Kidney tubule cell (primary cell): Measurements from ENCODE around the gene FOSB.
A peak's percentile ranks its signal among the peaks of the same experiment; 100 is the strongest.
"Not testable (repeated sequence)": the region's sequence is repeated elsewhere in the genome, so short reads cannot be mapped to it uniquely, and the experiment has no call there.

ENCODE experiments used
- DNase-seq: peaks from one replicate; pipeline ENCODE4 v3.0.0-alpha.2; 2018; ENCODE audit warnings: low spot score

FOSB gene

GRCh38 chr19:45467456-45468158 is at the start of gene FOSB:
Gene FOSB, plus strand, starts transcription at chr19:45467996. Its CDS starts 591 bp downstream, at chr19:45468587.
- DNase-seq = peak; percentile 96

DNA sequence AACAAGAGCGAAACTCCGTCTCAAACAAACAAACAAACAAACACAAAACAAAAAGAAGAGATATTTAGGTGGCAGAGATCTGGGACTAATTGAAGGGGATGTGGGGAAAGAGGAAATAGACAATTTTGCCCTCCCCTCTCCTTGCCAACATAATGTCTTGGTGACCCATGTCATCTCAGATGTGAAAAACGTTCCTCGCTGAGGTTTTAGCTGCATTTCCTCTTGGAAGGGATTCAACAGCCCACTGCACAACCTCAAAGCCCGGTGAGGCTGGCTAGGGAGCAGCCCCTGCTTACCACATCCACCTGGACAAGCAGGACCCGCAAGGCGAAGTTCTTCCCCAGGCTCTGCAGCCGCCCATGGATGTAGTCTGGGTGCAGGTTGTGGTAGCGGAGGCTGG is 49.0 kb upstream of the FOSB start:
- DNase-seq = no peak

GRCh38 chr19:45419396-45419795 is 48.4 kb upstream of the FOSB start:
- no peak for DNase-seq

- no peak for DNase-seq
Observed at GRCh38 chr19:45419895-45420294, 47.9 kb upstream of the FOSB start.

- DNase-seq = no peak
Observed at GRCh38 chr19:45420356-45420755, 47.4 kb upstream of the FOSB start.

GRCh38 chr19:45420871-45421270 is 46.9 kb upstream of the FOSB start:
- no peak for DNase-seq

GRCh38 chr19:45421947-45422498 is 45.8 kb upstream of the FOSB start:
- no peak for DNase-seq

DNA sequence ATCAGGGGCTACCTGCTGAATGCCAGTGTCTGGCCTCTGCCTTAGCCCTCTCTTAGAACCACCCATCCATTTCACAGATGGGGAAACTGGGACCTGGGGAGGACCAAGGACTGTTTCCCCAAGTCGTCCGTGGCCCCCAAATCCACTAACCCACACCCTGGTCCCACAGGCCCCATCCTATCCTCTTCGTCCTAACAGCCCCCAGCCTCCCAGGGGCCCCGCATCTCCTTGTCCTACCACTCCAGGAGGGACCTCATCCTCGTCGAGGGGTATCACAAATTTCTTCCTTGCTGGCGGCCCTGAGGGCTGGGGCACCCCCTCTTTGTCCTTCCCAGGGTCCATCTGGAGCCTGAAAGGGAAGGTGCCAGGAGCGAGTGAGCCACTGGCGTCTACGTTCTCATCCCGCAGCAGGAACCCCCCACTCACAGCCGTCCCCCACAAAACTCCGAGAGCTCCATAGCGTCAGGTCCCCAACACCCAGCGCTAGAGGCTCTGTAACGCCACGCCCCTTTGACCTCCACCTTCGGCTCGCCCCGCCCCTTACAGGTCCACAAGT is 44.7 kb upstream of the FOSB start:
- no peak for DNase-seq

DNA sequence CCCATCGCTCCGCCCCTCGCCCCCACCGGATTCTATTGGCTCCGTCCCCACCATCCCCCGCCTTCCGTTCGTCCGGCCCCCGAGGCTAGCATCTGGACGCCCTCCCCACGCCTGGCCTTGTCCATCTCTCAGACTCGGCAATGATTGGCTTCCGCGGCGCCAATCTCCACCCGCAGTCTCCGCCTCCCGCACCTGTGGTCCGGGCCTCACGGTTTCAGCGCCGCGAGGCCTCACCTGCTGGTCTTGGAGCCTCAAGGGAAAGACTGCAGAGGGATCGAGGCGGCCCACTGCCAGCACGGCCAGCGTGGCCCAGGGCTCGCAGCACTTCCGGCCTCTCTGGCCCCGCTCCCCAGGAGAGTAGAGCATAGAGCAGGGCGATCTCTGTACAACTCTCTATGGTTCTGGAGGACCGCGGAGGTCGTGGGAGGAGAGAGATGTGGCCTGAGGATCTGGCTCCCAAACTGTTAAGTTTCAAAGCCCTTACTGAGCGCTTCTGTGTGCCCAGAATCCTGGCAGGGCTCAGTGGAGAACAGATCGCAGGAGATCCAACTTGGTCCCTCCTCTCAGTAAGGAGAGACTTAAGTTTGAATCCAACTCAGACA is 44.1 kb upstream of the FOSB start, which contains the start of gene ERCC1:
ERCC1 (minus strand) TSS at position 329 of the 602 bp plus-strand sequence. CDS start 543 bp downstream, outside the sequence.
- DNase-seq = peak; percentile 98

DNA sequence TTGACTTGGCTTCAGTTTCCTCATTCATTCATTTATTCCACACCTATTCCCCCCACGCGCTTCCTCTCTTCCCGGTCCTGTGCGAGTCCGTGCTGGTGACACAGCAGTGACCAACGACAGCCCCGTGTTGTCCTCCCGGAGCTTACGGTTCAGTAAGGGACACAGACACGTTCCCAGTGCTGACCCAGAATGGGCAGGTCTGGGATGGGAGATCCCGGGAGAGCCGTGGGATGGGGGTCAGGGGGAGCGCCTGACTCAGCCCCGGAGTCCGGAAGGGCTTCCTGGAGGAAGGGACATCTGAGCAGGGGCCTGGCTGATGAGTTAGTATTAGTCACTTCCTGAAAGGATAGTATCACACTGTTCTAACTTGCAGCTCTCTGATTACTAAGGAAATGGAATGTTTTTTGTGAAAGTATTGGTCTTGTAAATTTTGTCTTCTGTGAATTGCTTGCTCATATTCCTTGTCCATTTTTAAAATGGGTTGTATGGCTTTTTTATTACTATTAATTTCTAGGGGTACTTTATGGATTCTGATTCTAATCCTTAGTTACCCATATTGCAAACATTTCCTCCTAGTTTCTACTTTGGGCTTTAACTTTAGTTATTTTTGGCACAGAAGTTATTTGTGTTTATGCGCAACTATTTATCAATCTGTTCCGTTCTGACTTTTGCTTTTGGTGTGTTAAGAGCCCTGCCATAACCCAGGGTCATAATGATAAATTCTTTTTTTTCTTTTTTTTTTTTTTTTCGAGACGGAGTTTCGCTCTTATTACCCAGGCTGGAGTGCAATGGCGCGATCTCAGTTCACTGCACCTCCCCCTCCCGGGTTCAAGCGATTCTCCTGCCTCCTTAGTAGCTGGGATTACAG is 43.4 kb upstream of the FOSB start:
- peak; percentile 98 for DNase-seq

DNA sequence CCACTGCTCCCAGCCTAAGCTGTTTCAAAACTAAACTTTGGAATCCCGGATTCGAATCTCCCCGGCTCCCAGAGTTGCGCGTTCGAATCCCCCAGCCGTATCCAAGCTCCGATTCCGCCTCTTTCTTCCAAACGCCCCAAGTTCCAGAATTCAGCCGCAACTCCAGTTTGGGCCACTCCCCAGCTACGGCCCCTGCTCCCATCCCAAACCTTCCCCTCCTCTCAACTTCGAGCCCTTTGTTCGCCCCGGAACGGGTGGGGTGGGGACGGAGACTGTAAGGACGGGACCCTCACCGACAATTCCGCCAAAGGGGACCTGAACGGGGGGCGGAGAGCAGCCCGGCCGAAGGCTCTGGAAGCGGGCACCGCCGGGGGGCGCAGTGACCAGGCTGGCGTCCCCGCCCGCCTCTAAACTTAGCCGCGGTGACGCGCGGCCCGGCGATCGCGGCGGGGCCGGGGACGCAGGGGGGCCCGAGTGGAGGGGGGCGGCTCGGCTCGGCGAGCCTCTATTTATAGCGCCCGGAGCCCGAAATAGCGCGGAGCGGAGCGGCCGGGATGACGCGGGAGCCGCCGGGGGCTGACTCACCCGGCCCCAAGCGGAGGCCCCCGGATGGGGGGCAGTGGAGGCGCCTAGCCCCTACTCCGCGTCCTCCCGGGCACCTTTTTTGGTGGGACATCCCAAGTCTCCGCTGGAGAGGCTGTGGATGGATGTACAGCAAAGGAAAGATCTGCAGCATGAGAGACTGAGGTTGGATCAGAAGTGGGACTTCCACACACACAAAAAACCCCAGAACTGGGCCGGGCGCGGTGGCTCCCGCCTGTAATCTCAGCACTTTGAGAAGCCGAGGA is 39.2 kb upstream of the FOSB start:
- peak; percentile 38 for DNase-seq

DNA sequence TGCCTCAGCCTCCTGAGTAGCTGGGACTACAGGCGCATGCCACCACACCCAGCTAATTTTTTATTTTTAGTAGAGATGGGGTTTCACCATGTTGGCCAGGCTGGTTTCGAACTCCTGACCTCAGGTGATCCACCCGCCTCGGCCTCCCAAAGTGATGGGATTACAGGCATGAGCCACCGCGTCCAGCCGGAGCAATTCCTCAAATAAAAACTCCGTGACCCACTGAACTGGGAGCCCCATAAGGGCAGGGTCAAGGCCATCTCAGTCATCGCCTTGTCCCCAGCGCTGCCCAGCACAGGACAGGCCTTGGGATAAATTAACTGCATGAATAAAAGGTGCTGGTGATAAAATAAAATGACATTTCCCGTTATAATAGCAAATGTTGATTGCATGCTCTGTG is 37.9 kb upstream of the FOSB start:
- not testable (repeated sequence) for DNase-seq

DNA sequence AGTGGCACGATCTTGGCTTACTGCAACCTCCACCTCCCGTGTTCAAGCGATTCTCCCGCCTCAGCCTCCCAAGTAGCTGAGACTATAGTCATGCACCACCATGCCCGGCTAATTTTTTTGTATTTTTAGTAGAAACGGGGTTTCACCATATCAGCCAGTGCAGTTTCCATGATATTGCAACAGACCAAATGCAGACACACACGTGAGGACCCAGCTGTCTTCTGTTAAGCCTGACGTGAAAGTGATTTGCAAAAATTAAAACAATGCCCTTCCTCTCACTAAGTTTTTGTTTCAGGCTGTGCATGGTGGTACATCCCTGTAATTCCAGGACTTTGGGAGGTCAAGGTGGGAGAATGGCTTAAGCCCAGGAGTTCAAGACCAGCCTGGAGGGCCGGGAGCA is 36.8 kb upstream of the FOSB start:
- DNase-seq = not testable (repeated sequence)

DNA sequence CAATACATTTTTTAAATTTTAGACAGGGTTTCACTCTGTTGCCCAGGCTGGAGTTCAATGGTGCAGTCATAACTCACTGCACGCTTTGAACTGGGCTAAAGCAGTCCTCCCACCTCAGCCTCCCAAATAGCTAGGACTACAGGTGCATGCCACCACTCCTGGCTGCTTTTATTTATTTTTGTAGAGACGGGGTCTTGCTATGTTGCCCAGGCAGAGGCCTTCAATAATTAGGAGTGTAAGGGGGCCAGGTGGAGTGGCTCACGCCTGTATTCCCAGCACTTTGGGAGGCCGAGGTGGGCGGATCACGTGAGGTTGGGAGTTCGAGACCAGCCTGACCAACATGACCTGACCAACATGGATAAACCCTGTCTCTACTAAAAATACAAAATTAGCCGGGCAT is 35.3 kb upstream of the FOSB start:
- DNase-seq = not testable (repeated sequence)

DNA sequence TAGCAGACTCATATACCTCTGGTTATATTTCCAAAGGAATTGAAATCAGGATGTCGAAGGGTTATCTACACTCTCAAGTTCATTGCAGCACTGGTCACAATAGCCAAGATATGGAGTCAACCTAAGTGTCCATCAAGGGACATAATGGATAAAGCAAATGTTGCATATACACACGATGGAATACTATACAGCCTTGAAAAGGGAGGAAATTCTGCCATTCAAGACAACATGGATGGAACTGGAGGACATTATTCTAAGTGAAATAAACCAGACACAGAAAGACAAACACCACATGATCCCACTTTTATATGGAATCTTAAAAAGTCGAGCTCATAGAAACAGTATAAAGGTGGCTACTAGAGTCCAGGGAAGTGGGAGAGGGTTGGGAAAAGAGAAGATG is 30.5 kb upstream of the FOSB start:
- no peak for DNase-seq

GRCh38 chr19:45439190-45439568 is 28.6 kb upstream of the FOSB start:
- DNase-seq = no peak

- peak; percentile 75 for DNase-seq
Observed at GRCh38 chr19:45439569-45440258, 28.1 kb upstream of the FOSB start.

DNA sequence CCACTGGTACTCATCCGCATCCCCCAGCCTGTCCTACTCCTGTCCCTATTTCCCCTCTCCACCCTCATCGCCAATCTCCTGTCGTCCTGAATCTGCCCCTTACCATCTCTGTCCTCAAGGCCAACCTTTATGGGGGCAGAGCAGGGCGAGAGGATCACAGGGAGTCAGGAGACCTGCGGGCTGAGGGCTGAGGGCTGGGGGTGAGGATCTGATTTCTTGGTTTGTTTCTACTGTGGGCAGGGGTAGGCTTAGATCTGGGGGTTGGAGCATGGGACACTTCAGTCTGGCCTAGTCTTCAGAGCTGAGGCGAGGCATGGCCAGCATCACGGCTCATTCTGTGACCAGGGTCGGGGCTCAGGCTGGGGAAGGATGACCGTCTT is 27.5 kb upstream of the FOSB start:
- no peak for DNase-seq

DNA sequence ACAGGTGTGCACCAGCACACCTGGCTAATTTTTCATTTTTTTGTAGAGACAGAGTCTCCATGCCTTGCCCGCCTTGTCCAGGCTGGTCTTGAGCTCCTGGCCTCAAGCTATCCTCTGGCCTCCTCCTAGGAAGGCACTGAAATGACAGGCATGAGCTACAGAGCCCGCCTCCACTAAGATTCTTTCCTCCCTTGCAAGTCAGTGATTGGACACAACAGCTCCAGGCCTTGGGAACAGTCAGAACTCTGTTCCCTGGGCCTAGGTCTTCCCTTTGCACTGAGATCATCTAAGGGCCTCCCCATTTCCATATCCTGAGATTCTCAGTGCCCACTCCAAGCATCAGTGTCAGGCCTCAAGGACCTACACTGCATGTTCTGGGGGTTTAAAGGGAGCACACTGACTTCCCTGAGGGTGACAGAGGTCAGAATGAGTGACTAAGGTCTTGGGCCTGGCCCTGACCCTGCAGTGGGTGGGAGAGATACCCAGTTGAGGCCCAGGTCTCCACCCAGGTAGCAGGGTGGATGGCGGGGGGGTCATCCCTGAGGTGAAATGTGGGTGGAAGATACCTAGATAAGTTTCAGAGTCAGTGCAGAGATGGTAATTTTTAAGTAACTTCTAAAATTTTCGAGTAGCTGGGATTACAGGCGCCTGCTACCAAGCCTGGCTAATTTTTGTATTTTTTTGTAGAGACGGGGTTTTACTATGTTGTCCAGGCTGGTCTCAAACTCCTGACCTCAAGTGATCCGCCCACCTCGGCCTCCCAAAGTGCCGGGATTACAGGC is 26.7 kb upstream of the FOSB start:
- peak; percentile 53 for DNase-seq

GRCh38 chr19:45442408-45442777 is 25.4 kb upstream of the FOSB start:
- DNase-seq = no peak
